HG03432 (cell line): ENCODE results near the gene TFCP2.
"Not testable (repeated sequence)": the region's sequence is repeated elsewhere in the genome, so short reads cannot be mapped to it uniquely, and the experiment has no call there.

Experiments
- ATAC-seq: cut with Tn5 transposase; IDR thresholded peaks from one replicate; pipeline ENCODE4 v1.9.1; 2021; ENCODE audit warnings: mild to moderate bottlenecking, moderate library complexity; ENCODE audit not compliant: unreplicated experiment

TFCP2 gene

GRCh38 chr12:51085757-51086156, 87.2 kb downstream of the TFCP2 start:
- no peak for ATAC-seq

GRCh38 chr12:51083126-51083833, 89.7 kb downstream of the TFCP2 start, which contains the start of gene CSRNP2:
CSRNP2 (minus strand) TSS chr12:51083596; CDS start chr12:51076561, 7,035 bp downstream.
- ATAC-seq: peak; percentile 97

- ATAC-seq: no peak
These were observed 90.3 kb downstream of the TFCP2 start for GRCh38 chr12:51082561-51083125.

GRCh38 chr12:51081421-51081820, 91.5 kb downstream of the TFCP2 start:
- ATAC-seq: no peak

GRCh38 chr12:51080136-51080535, 92.8 kb downstream of the TFCP2 start:
- no peak for ATAC-seq

GRCh38 chr12:51078866-51079265, 94.1 kb downstream of the TFCP2 start:
- ATAC-seq: not testable (repeated sequence)

GRCh38 chr12:51078346-51078745, 94.6 kb downstream of the TFCP2 start:
- ATAC-seq: not testable (repeated sequence)

- no peak for ATAC-seq
These were observed 95.0 kb downstream of the TFCP2 start for GRCh38 chr12:51077930-51078329.

- no peak for ATAC-seq
These were observed 96.6 kb downstream of the TFCP2 start for GRCh38 chr12:51076236-51076930.

- ATAC-seq: no peak
These were observed 97.5 kb downstream of the TFCP2 start for GRCh38 chr12:51075390-51075789.

GRCh38 chr12:51071663-51072062, 101.3 kb downstream of the TFCP2 start:
- ATAC-seq: no peak

- ATAC-seq: no peak
These were observed 102.9 kb downstream of the TFCP2 start for GRCh38 chr12:51070004-51070403.

- ATAC-seq: no peak
These were observed 105.2 kb downstream of the TFCP2 start for GRCh38 chr12:51067771-51068170.

GRCh38 chr12:51067229-51067628, 105.7 kb downstream of the TFCP2 start:
- ATAC-seq: no peak

GRCh38 chr12:51065530-51065929, 107.4 kb downstream of the TFCP2 start:
- ATAC-seq: no peak

- ATAC-seq: no peak
These were observed 110.1 kb downstream of the TFCP2 start for GRCh38 chr12:51062631-51063397.

- ATAC-seq: no peak
These were observed 113.8 kb downstream of the TFCP2 start for GRCh38 chr12:51059086-51059485.

GRCh38 chr12:51056242-51056641, 116.7 kb downstream of the TFCP2 start:
- ATAC-seq: no peak

- no peak for ATAC-seq
These were observed 117.9 kb downstream of the TFCP2 start for GRCh38 chr12:51055060-51055459.

GRCh38 chr12:51051787-51052186, 121.1 kb downstream of the TFCP2 start:
- ATAC-seq: no peak

GRCh38 chr12:51049525-51049924, 123.4 kb downstream of the TFCP2 start:
- no peak for ATAC-seq
